IMR-90 (cell line): ENCODE data around the gene PTGES. TPM values are rescaled to one million over a fixed set of nuclear protein-coding genes. Genes with fewer than 3 reads are reported as not detected.
A peak's percentile ranks its signal among the peaks of the same experiment; 100 is the strongest.

Source experiments
- ATAC-seq: fragments of 200-7000 bp; cut with Tn5 transposase; 2 replicates; pipeline ENCODE4 v1.9.1; 2020; ENCODE audit warnings: low read depth, mild to moderate bottlenecking, moderate library complexity
- BruUV-seq: library from RNA; stranded (reverse); fragments of 400-500 nt; replicated peaks from 2 replicates; lab custom pipeline; 2021; lab: Mats Ljungman, UMichigan
- CTCF ChIA-PET: fragments of 300-600 bp; formaldehyde crosslinking; extraction: SDS; loops from one replicate; lab custom pipeline; 2021; ENCODE audit warnings: antibody characterized with exemption; lab: Yijun Ruan, JAX
- POLR2A ChIA-PET: fragments of 300-600 bp; sonication (Branson Sonifier 250); formaldehyde crosslinking; loops from one replicate; lab custom pipeline; 2022; ENCODE audit warnings: antibody characterized with exemption; ENCODE audit not compliant: unreplicated experiment; lab: Charles Lee
- DNase-seq: peaks from one replicate; pipeline ENCODE4 v3.0.0; 2013
- H2AFZ ChIP-seq: replicated peaks from 2 replicates; pipeline ENCODE3; 2013; ENCODE audit warnings: low read length, mild to moderate bottlenecking; ENCODE audit not compliant: poor library complexity
- H2AK5ac ChIP-seq: 2 replicates; pipeline ENCODE4 v1.6.1; 2013; ENCODE audit warnings: low read depth, low read length, inconsistent platforms
- H2AK9ac ChIP-seq: replicated peaks from 2 replicates; pipeline ENCODE3; 2013; ENCODE audit warnings: mild to moderate bottlenecking, low read depth, low read length, moderate library complexity; ENCODE audit not compliant: poor library complexity
- H2BK120ac ChIP-seq: 2 replicates; pipeline ENCODE4 v1.6.1; 2013; ENCODE audit warnings: low read depth, low read length, inconsistent platforms
- H2BK15ac ChIP-seq: 3 replicates; pipeline ENCODE4 v1.6.1; 2013; ENCODE audit warnings: low read depth, low read length, inconsistent platforms
- H2BK20ac ChIP-seq: 2 replicates; pipeline ENCODE4 v1.6.1; 2013; ENCODE audit warnings: low read depth, mild to moderate bottlenecking, inconsistent platforms, low read length, moderate library complexity
- H2BK5ac ChIP-seq: 2 replicates; pipeline ENCODE4 v1.6.1; 2013; ENCODE audit warnings: mild to moderate bottlenecking, low read depth, low read length, inconsistent platforms; ENCODE audit not compliant: poor library complexity, severe bottlenecking
- H3K14ac ChIP-seq: replicated peaks from 2 replicates; pipeline ENCODE4 v1.6.1; 2013; ENCODE audit warnings: low read depth, low read length, inconsistent platforms
- H3K18ac ChIP-seq: 2 replicates; pipeline ENCODE4 v1.6.1; 2013; ENCODE audit warnings: low read depth, low read length, control low read depth
- H3K23ac ChIP-seq: 2 replicates; pipeline ENCODE4 v1.6.1; 2013; ENCODE audit warnings: low read depth, low read length, inconsistent platforms
- H3K27ac ChIP-seq: 2 replicates; pipeline ENCODE4 v1.5.1; 2013; ENCODE audit warnings: mild to moderate bottlenecking, control low read depth, low read length; ENCODE audit not compliant: insufficient read depth
- H3K27me3 ChIP-seq: 2 replicates; pipeline ENCODE4 v1.6.1; 2013; ENCODE audit warnings: low read length; ENCODE audit not compliant: control insufficient read depth, insufficient read depth
- H3K36me3 ChIP-seq: 2 replicates; pipeline ENCODE4 v1.6.1; 2013; ENCODE audit warnings: low read length, mixed read lengths; ENCODE audit not compliant: control insufficient read depth, insufficient read depth
- H3K4ac ChIP-seq: 2 replicates; pipeline ENCODE4 v1.6.1; 2013; ENCODE audit warnings: low read depth, low read length, inconsistent platforms
- H3K4me1 ChIP-seq: 2 replicates; pipeline ENCODE4 v1.6.1; 2013; ENCODE audit warnings: low read length, mixed read lengths; ENCODE audit not compliant: control insufficient read depth, insufficient read depth
- H3K4me2 ChIP-seq: 2 replicates; pipeline ENCODE4 v1.6.1; 2013; ENCODE audit warnings: low read depth, mild to moderate bottlenecking, control low read depth, low read length, moderate library complexity
- H3K4me3 ChIP-seq: 2 replicates; pipeline ENCODE4 v1.5.1; 2013; ENCODE audit warnings: low read depth, mild to moderate bottlenecking, control low read depth, low read length, moderate library complexity; ENCODE audit not compliant: insufficient read depth
- H3K56ac ChIP-seq: 2 replicates; pipeline ENCODE4 v1.6.1; 2013; ENCODE audit warnings: low read length, inconsistent platforms; ENCODE audit not compliant: insufficient read depth; ENCODE audit errors: extremely low read depth
- H3K79me1 ChIP-seq, 2 experiments: 2 replicates each; pipeline ENCODE4 v1.6.1; 2013; ENCODE audit warnings: low read length in 2 of 2, inconsistent platforms in 1 of 2, low read depth in 1 of 2
- H3K9ac ChIP-seq: 2 replicates; pipeline ENCODE4 v1.6.1; 2013; ENCODE audit warnings: low read depth, low read length, control low read depth
- H3K9me1 ChIP-seq: 2 replicates; pipeline ENCODE4 v1.6.1; 2013; ENCODE audit warnings: low read length, inconsistent platforms; ENCODE audit not compliant: insufficient read depth
- H3K9me3 ChIP-seq: 2 replicates; pipeline ENCODE4 v1.6.1; 2013; ENCODE audit warnings: low read length; ENCODE audit not compliant: control insufficient read depth, insufficient read depth
- H4K20me1 ChIP-seq: 2 replicates; pipeline ENCODE4 v1.6.1; 2013; ENCODE audit warnings: low read length, inconsistent platforms; ENCODE audit not compliant: insufficient read depth
- H4K5ac ChIP-seq: 2 replicates; pipeline ENCODE4 v1.6.1; 2013; ENCODE audit warnings: mild to moderate bottlenecking, low read depth, low read length, control low read depth
- H4K8ac ChIP-seq, 2 experiments: 2 replicates each; pipeline ENCODE4 v1.6.1; 2013; ENCODE audit warnings: low read depth in 2 of 2, low read length in 2 of 2, control low read depth in 1 of 2, inconsistent platforms in 1 of 2
- H4K91ac ChIP-seq: 2 replicates; pipeline ENCODE4 v1.6.1; 2013; ENCODE audit warnings: low read depth, low read length, inconsistent platforms; ENCODE audit not compliant: insufficient read depth
- CEBPB ChIP-seq: IDR thresholded peaks from 2 replicates; pipeline ENCODE4 v1.6.1; 2012; ENCODE audit warnings: low read depth, low read length, improper control_type of control experiment
- MAZ ChIP-seq: IDR thresholded peaks from 2 replicates; pipeline ENCODE4 v1.6.1; 2012; ENCODE audit warnings: low read depth, mild to moderate bottlenecking, low read length, improper control_type of control experiment, moderate library complexity, borderline replicate concordance
- MXI1 ChIP-seq: IDR thresholded peaks from 2 replicates; pipeline ENCODE4 v1.6.1; 2012; ENCODE audit warnings: low read depth, mild to moderate bottlenecking, low read length, moderate library complexity, borderline replicate concordance
- POLR2A ChIP-seq: IDR thresholded peaks from 2 replicates; pipeline ENCODE4 v1.6.1; 2012; ENCODE audit warnings: mild to moderate bottlenecking, low read depth, low read length
- RCOR1 ChIP-seq: IDR thresholded peaks from 2 replicates; pipeline ENCODE4 v1.6.1; 2012; ENCODE audit warnings: mild to moderate bottlenecking, low read length, improper control_type of control experiment; ENCODE audit not compliant: insufficient replicate concordance
- RFX5 ChIP-seq: IDR thresholded peaks from 2 replicates; pipeline ENCODE4 v1.8.0; 2012; ENCODE audit warnings: low read depth, mild to moderate bottlenecking, low read length, moderate library complexity
- SMC3 ChIP-seq: fragments of 150-350 bp; IDR thresholded peaks from 2 replicates; pipeline ENCODE4 v1.6.1; 2016; ENCODE audit warnings: low read depth, mild to moderate bottlenecking, antibody characterized with exemption, low read length, moderate library complexity
- WGBS, 2 experiments: methylation state at CpG; one replicate each; pipeline versions ENCODE4 v1.1.5 to v1.1.7; 2013; ENCODE audit warnings: missing lambda C conversion rate in 2 of 2; ENCODE audit not compliant: insufficient read length in 1 of 2; ENCODE audit errors: extremely low coverage in 2 of 2; 5-methylcytosine and 5-hydroxymethylcytosine counted together
- dilution Hi-C: fragments of 300-500 bp; cut with HindIII; formaldehyde crosslinking; loops from one replicate; pipeline ENCODE4 v1.14.3; 2018; ENCODE audit warnings: low sequenced_read_pairs; ENCODE audit not compliant: unreplicated experiment
- in situ Hi-C: fragments of 300-500 bp; cut with MboI; formaldehyde crosslinking; loops from 3 replicates; pipeline ENCODE4 v1.14.3; 2019; ENCODE audit warnings: low sequenced_read_pairs, inconsistent platforms, mixed read lengths
- intact Hi-C: fragments of 100-400 bp; cut with micrococcal nuclease; formaldehyde crosslinking; loops from 2 replicates; pipeline ENCODE4 v1.10.0; 2022
- polyA plus RNA-seq, 3 experiments: library from polyadenylated mRNA; depleted of rRNA; stranded (reverse); fragments of >200 nt; gene quantifications; 2 replicates each; pipeline ENCODE4 v1.2.3, GENCODE V29; 2012; ENCODE audit warnings: low replicate concordance in 1 of 3
- total RNA-seq: library from RNA; depleted of rRNA; stranded (reverse); fragments of >200 nt; gene quantifications from 2 replicates; pipeline ENCODE4 v1.2.3, GENCODE V29; 2012

The PTGES gene
- total and polyA plus RNA-seq, 2 of the 4 experiments (the other 2 are of a cell fraction): 3.2 to 6.3 TPM

- peak overlapping the region; percentile 99 for H2AK5ac ChIP-seq
- ATAC-seq (peak; percentile 77), DNase-seq (peak; percentile 61)
- H3K4ac ChIP-seq: peak overlapping the region; percentile 99
- peaks cover 31 to 87% of the 10 kb centered on the region in 2 experiments; a peak in 3 of 4 replicates for H3K79me1 ChIP-seq
- POLR2A ChIA-PET: interaction anchor here (0.6 to 1.0 kb wide), 2 partner anchors 15 to 25 kb away, joined by 4 to 9 read pairs; no protein-coding TSS in a partner anchor
- H2AK9ac ChIP-seq: peak overlapping the region; percentile 98
- peak overlapping the region; percentile 96 for H2BK5ac ChIP-seq
- peak overlapping the region; percentile 74; the same call in 2 of the 3 replicates for H2BK15ac ChIP-seq
- CTCF ChIA-PET: interaction anchor here (0.6 to 1.7 kb wide), 2 partner anchors 16 to 531 kb away, joined by 3 to 6 read pairs; no protein-coding TSS in a partner anchor
- no peaks in the 10 kb centered on the region for H3K9me3 ChIP-seq
- dilution Hi-C loops: no loop called here
- intact Hi-C loops: no loop called here
- WGBS, 2 experiments: 10% methylated on average over 16 of the region's 71 CpGs; no CpG with 5 or more reads in 1 of the 2 experiments
- peak overlapping the region; percentile 100 for H4K91ac ChIP-seq
- H3K27ac ChIP-seq: peak overlapping the region; percentile 96
- peaks cover 27% of the 10 kb centered on the region for H3K9me1 ChIP-seq
- in situ Hi-C loops: no loop called here
- H2BK120ac ChIP-seq: peak overlapping the region; percentile 99
- no peaks in the 10 kb centered on the region for H3K27me3 ChIP-seq
- peak overlapping the region; percentile 75 for H3K9ac ChIP-seq
- peak overlapping the region; percentile 82 to 99 for H4K8ac ChIP-seq
- TF ChIP-seq CEBPB: no peak
- peak; percentile 87 for TF ChIP-seq MXI1
- no peak for TF ChIP-seq RFX5
- peak; percentile 66 for TF ChIP-seq POLR2A
- TF ChIP-seq MAZ: peak; percentile 82; the same call in 1 of the 2 replicates
- no peak for TF ChIP-seq SMC3
- TF ChIP-seq RCOR1: no peak
- peaks cover 37% of the 10 kb centered on the region for H3K4me1 ChIP-seq
- H3K36me3 ChIP-seq: peaks cover 16% of the 10 kb centered on the region
- peak overlapping the region; percentile 83 for H2BK20ac ChIP-seq
- peak overlapping the region; percentile 74 for H3K14ac ChIP-seq
- peak overlapping the region; percentile 94 for H2AFZ ChIP-seq
- 0 out of 2 replicates have a peak, but pooled peaks cover 3% of the 10 kb centered on the region for H4K20me1 ChIP-seq
- peak overlapping the region; percentile 79 for H3K23ac ChIP-seq
- peak overlapping the region; percentile 92 for H3K4me2 ChIP-seq
- peak overlapping the region; percentile 42 for H3K4me3 ChIP-seq
- H4K5ac ChIP-seq: peak overlapping the region; percentile 94
- no TSS peak for BruUV-seq
- H3K18ac ChIP-seq: peak overlapping the region; percentile 99
- peak overlapping the region; percentile 92 for H3K56ac ChIP-seq
Observed at GRCh38 chr9:129696944-129697655, 55.7 kb downstream of the PTGES start.
